Measurements from ENCODE around the gene ERC1.
"Not testable (repeated sequence)": the region's sequence is repeated elsewhere in the genome, so short reads cannot be mapped to it uniquely, and the experiment has no call there.

The ERC1 gene

GRCh38 chr12:1132311-1132710 lies 141.3 kb downstream of the ERC1 start:
- peaks cover 4% of the 10 kb centered on the region for H3K36me3 Mint-ChIP-seq (ENCODE audit: insufficient read depth)
- H3K4me3 Mint-ChIP-seq: no peak overlapping the region
- DNase-seq (ENCODE audit: low spot score in 2 of 2) (no peak), ATAC-seq (replicated peaks; ENCODE audit: extremely low read depth, poor library complexity, severe bottlenecking) (no peak)
- H3K27me3 Mint-ChIP-seq: no peaks in the 10 kb centered on the region
- H3K9me3 Mint-ChIP-seq: no peaks in the 10 kb centered on the region
- H3K27ac Mint-ChIP-seq (ENCODE audit: low read depth): no peak overlapping the region
- H3K4me1 Mint-ChIP-seq: peaks cover 26% of the 10 kb centered on the region

- H3K4me1 Mint-ChIP-seq: no peaks in the 10 kb centered on the region
- H3K4me3 Mint-ChIP-seq: no peak overlapping the region
- H3K27ac Mint-ChIP-seq (ENCODE audit: low read depth): no peak overlapping the region
- DNase-seq (ENCODE audit: low spot score in 2 of 2): no peak
- ATAC-seq (replicated peaks; ENCODE audit: extremely low read depth, poor library complexity, severe bottlenecking): no peak
- no peaks in the 10 kb centered on the region for H3K27me3 Mint-ChIP-seq
- no peaks in the 10 kb centered on the region for H3K9me3 Mint-ChIP-seq
- peaks cover 4% of the 10 kb centered on the region for H3K36me3 Mint-ChIP-seq (ENCODE audit: insufficient read depth)
These were observed 147.7 kb downstream of the ERC1 start for GRCh38 chr12:1138691-1139090.

GRCh38 chr12:1146758-1147157 lies 155.7 kb downstream of the ERC1 start:
- not testable (repeated sequence) for H3K9me3 Mint-ChIP-seq; DNase-seq (ENCODE audit: low spot score in 2 of 2); H3K27me3 Mint-ChIP-seq; H3K36me3 Mint-ChIP-seq (ENCODE audit: insufficient read depth); ATAC-seq (replicated peaks; ENCODE audit: extremely low read depth, poor library complexity, severe bottlenecking); H3K4me3 Mint-ChIP-seq; H3K27ac Mint-ChIP-seq (ENCODE audit: low read depth)
- H3K4me1 Mint-ChIP-seq: peaks cover 11% of the 10 kb centered on the region

GRCh38 chr12:1147821-1148220 lies 156.8 kb downstream of the ERC1 start:
- H3K27ac Mint-ChIP-seq (ENCODE audit: low read depth): no peak overlapping the region
- H3K4me3 Mint-ChIP-seq: no peak overlapping the region
- peaks cover 11% of the 10 kb centered on the region for H3K4me1 Mint-ChIP-seq
- DNase-seq (ENCODE audit: low spot score in 2 of 2) (no peak), ATAC-seq (replicated peaks; ENCODE audit: extremely low read depth, poor library complexity, severe bottlenecking) (no peak)
- peaks cover 10% of the 10 kb centered on the region for H3K36me3 Mint-ChIP-seq (ENCODE audit: insufficient read depth)
- no peaks in the 10 kb centered on the region for H3K27me3 Mint-ChIP-seq
- H3K9me3 Mint-ChIP-seq: no peaks in the 10 kb centered on the region

- peaks cover 9% of the 10 kb centered on the region for H3K36me3 Mint-ChIP-seq (ENCODE audit: insufficient read depth)
- no peaks in the 10 kb centered on the region for H3K9me3 Mint-ChIP-seq
- H3K4me1 Mint-ChIP-seq: no peaks in the 10 kb centered on the region
- no peaks in the 10 kb centered on the region for H3K27me3 Mint-ChIP-seq
- no peak overlapping the region for H3K4me3 Mint-ChIP-seq
- ATAC-seq (replicated peaks; ENCODE audit: extremely low read depth, poor library complexity, severe bottlenecking) (no peak), DNase-seq (ENCODE audit: low spot score in 2 of 2) (no peak)
- H3K27ac Mint-ChIP-seq (ENCODE audit: low read depth): no peak overlapping the region
These were observed 166.0 kb downstream of the ERC1 start for GRCh38 chr12:1157046-1157445.

- no peak overlapping the region for H3K4me3 Mint-ChIP-seq
- H3K27ac Mint-ChIP-seq (ENCODE audit: low read depth): peak overlapping the region; percentile 3
- DNase-seq (ENCODE audit: low spot score in 2 of 2) (no peak), ATAC-seq (replicated peaks; ENCODE audit: extremely low read depth, poor library complexity, severe bottlenecking) (no peak)
- H3K4me1 Mint-ChIP-seq: peaks cover 8% of the 10 kb centered on the region
- peaks cover 1% of the 10 kb centered on the region for H3K36me3 Mint-ChIP-seq (ENCODE audit: insufficient read depth)
- no peaks in the 10 kb centered on the region for H3K27me3 Mint-ChIP-seq
- H3K9me3 Mint-ChIP-seq: no peaks in the 10 kb centered on the region
These were observed 170.2 kb downstream of the ERC1 start for GRCh38 chr12:1161197-1161596.

- Mint-ChIP-seq H3K4me1 (peaks cover 9% of the 10 kb centered on the region), H3K9me3 (no peaks in the 10 kb centered on the region), H3K27me3 (no peaks in the 10 kb centered on the region), H3K36me3 (ENCODE audit: insufficient read depth) (no peaks in the 10 kb centered on the region), H3K27ac (ENCODE audit: low read depth) (no peak overlapping the region), H3K4me3 (no peak overlapping the region)
- no peak for ATAC-seq (replicated peaks; ENCODE audit: extremely low read depth, poor library complexity, severe bottlenecking)
- DNase-seq (ENCODE audit: low spot score in 2 of 2): no peak
These were observed 171.2 kb downstream of the ERC1 start for GRCh38 chr12:1162081-1162760.

GRCh38 chr12:1167784-1168183 lies 176.8 kb downstream of the ERC1 start:
- Mint-ChIP-seq H3K36me3 (ENCODE audit: insufficient read depth) (no peaks in the 10 kb centered on the region), H3K27ac (ENCODE audit: low read depth) (no peak overlapping the region), H3K4me3 (no peak overlapping the region), H3K27me3 (no peaks in the 10 kb centered on the region), H3K9me3 (no peaks in the 10 kb centered on the region), H3K4me1 (peaks cover 9% of the 10 kb centered on the region)
- no peak for DNase-seq (ENCODE audit: low spot score in 2 of 2)
- ATAC-seq (replicated peaks; ENCODE audit: extremely low read depth, poor library complexity, severe bottlenecking): no peak

- Mint-ChIP-seq H3K4me3 (no peak overlapping the region), H3K27ac (ENCODE audit: low read depth) (no peak overlapping the region), H3K36me3 (ENCODE audit: insufficient read depth) (no peaks in the 10 kb centered on the region), H3K4me1 (peaks cover 9% of the 10 kb centered on the region), H3K9me3 (no peaks in the 10 kb centered on the region), H3K27me3 (no peaks in the 10 kb centered on the region)
- ATAC-seq (replicated peaks; ENCODE audit: extremely low read depth, poor library complexity, severe bottlenecking) (no peak), DNase-seq (ENCODE audit: low spot score in 2 of 2) (no peak)
These were observed 179.4 kb downstream of the ERC1 start for GRCh38 chr12:1170411-1170810.

GRCh38 chr12:1171657-1172408 lies 180.8 kb downstream of the ERC1 start:
- H3K9me3 Mint-ChIP-seq: no peaks in the 10 kb centered on the region
- no peak overlapping the region for H3K4me3 Mint-ChIP-seq
- H3K27ac Mint-ChIP-seq (ENCODE audit: low read depth): no peak overlapping the region
- ATAC-seq (replicated peaks; ENCODE audit: extremely low read depth, poor library complexity, severe bottlenecking) (no peak), DNase-seq (ENCODE audit: low spot score in 2 of 2) (no peak)
- H3K36me3 Mint-ChIP-seq (ENCODE audit: insufficient read depth): no peaks in the 10 kb centered on the region
- H3K4me1 Mint-ChIP-seq: no peaks in the 10 kb centered on the region
- no peaks in the 10 kb centered on the region for H3K27me3 Mint-ChIP-seq

- H3K27me3 Mint-ChIP-seq: no peaks in the 10 kb centered on the region
- DNase-seq (ENCODE audit: low spot score in 2 of 2): no peak
- no peaks in the 10 kb centered on the region for H3K9me3 Mint-ChIP-seq
- H3K4me1 Mint-ChIP-seq: no peaks in the 10 kb centered on the region
- no peak for ATAC-seq (replicated peaks; ENCODE audit: extremely low read depth, poor library complexity, severe bottlenecking)
- H3K36me3 Mint-ChIP-seq (ENCODE audit: insufficient read depth): peaks cover 1% of the 10 kb centered on the region
- no peak overlapping the region for H3K4me3 Mint-ChIP-seq
- H3K27ac Mint-ChIP-seq (ENCODE audit: low read depth): no peak overlapping the region
These were observed 183.0 kb downstream of the ERC1 start for GRCh38 chr12:1173781-1174617.

GRCh38 chr12:1174659-1175058 lies 183.6 kb downstream of the ERC1 start:
- no peaks in the 10 kb centered on the region for H3K9me3 Mint-ChIP-seq
- DNase-seq (ENCODE audit: low spot score in 2 of 2) (no peak), ATAC-seq (replicated peaks; ENCODE audit: extremely low read depth, poor library complexity, severe bottlenecking) (no peak)
- no peaks in the 10 kb centered on the region for H3K4me1 Mint-ChIP-seq
- H3K27ac Mint-ChIP-seq (ENCODE audit: low read depth): no peak overlapping the region
- no peaks in the 10 kb centered on the region for H3K27me3 Mint-ChIP-seq
- peaks cover 3% of the 10 kb centered on the region for H3K36me3 Mint-ChIP-seq (ENCODE audit: insufficient read depth)
- H3K4me3 Mint-ChIP-seq: no peak overlapping the region
